ENCODE data around the gene DNAJB8.

Gene DNAJB8

DNA sequence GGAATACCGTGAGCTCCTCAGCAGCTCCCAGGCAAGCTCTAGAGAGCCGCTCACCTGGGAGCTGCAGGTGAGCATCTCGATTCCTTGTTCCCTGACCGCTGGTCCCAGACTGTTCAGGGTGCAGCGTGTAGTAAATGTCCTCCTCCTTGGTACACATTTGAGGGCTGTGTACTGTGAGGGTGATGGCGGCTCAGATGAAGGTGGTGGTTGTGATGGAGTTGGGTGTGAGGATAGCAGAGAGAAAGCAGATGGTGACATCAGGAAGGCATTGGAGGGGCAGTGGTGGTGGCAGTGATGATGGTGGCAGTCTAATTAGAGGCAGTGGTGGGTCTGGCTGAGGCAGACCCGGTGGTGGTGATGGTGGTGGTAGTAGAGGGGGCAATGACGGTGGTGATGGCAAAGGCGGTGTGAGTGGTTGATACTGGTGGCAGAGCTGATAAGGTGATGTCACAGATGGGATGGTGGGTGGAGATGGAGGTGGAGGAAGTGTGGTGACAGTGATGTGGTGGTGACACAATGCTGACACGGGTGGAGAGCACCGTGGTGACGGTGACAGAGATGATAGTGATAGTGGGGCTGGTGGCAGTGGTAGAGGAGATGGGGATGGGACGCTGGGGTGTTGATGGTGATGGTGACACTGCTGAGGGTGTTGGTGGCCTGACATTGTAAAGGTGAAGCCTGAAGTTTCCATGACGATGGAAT is at the start of gene DNAJB8:
Gene DNAJB8 (minus strand): TSS at position 51 of the 702 bp plus-strand sequence. CDS start 3,645 bp downstream, outside the sequence.
- TF ChIP-seq, protein P1, sequence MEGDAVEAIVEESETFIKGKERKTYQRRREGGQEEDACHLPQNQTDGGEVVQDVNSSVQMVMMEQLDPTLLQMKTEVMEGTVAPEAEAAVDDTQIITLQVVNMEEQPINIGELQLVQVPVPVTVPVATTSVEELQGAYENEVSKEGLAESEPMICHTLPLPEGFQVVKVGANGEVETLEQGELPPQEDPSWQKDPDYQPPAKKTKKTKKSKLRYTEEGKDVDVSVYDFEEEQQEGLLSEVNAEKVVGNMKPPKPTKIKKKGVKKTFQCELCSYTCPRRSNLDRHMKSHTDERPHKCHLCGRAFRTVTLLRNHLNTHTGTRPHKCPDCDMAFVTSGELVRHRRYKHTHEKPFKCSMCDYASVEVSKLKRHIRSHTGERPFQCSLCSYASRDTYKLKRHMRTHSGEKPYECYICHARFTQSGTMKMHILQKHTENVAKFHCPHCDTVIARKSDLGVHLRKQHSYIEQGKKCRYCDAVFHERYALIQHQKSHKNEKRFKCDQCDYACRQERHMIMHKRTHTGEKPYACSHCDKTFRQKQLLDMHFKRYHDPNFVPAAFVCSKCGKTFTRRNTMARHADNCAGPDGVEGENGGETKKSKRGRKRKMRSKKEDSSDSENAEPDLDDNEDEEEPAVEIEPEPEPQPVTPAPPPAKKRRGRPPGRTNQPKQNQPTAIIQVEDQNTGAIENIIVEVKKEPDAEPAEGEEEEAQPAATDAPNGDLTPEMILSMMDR (IDR thresholded peaks at IDR 0.05; ENCODE audit: low read depth, low read length): no peak
- no peak within 1 kb of the TSS for H3K4me3 ChIP-seq (ENCODE audit: low read depth, low read length)
- DNase-seq (ENCODE audit: low read depth, low spot score): no peak
- in situ Hi-C loops (cut with HindIII; ENCODE audit: low sequenced_read_pairs): no loop called here

DNA sequence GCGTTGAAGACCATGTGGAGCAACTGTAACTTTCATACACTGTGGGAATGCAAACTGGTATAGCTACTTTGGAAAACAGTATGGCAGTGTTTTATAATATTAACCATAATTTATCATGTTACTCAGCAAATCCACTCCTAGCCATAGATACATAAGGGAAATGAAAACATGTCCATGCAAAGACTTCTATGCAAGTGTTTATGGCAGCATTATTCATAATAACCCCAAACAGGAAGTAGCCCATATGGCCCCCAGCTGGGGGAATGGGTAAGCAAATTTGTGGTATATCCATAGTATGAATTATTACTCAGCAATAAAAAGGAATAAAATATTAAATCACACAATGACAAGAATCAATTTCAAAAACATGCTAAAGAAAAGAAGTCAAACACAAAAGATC is 49.3 kb upstream of the DNAJB8 start:
- DNase-seq (ENCODE audit: low read depth, low spot score): no peak
- TF ChIP-seq, protein P1 (IDR thresholded peaks at IDR 0.05; ENCODE audit: low read depth, low read length): no peak
- no peak overlapping the region for H3K4me3 ChIP-seq (ENCODE audit: low read depth, low read length)
- in situ Hi-C loops (cut with HindIII; ENCODE audit: low sequenced_read_pairs): no loop called here

DNA sequence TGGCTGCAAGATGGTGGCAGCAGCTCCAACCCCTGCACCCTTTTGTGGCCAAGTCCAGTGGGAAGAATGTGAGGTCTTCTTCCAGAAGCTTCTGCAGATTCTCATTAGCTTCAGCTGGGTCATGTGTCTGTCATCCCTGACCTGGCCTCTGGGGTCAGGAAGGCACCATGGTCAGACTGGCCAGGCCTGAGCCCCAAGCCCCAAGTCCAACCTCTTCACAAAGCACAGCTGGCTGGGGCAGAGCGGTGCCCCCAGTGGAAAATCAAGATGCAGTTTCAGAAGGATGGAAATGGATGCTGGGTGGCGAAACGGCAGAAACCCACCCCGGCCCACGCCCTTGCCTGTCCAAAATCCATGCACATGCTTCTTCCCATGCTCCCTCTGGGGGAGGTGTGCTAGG is 42.2 kb upstream of the DNAJB8 start:
- TF ChIP-seq, protein P1 (IDR thresholded peaks at IDR 0.05; ENCODE audit: low read depth, low read length): no peak
- DNase-seq (ENCODE audit: low read depth, low spot score): no peak
- in situ Hi-C loops (cut with HindIII; ENCODE audit: low sequenced_read_pairs): no loop called here
- no peak overlapping the region for H3K4me3 ChIP-seq (ENCODE audit: low read depth, low read length)

DNA sequence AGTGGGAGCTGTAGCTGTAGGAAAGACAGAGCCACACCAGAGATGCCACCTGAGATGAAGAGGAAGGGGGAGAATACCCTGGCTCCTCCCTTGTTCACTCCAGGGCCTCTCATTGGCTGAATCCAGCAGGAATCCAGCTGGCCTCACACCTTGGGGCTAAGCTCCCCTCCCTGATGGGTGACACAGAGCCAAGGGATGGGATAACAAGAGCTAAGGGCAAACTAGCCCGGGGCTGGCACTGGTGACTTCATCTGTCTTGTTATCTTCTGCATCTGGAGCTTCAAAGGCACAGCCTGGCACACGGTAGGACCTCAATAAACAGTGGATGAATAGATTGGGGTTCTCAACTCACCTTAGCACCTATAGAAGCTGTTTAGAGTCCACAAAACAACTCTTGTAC is 40.1 kb upstream of the DNAJB8 start:
- TF ChIP-seq, protein P1 (IDR thresholded peaks at IDR 0.05; ENCODE audit: low read depth, low read length): no peak
- DNase-seq (ENCODE audit: low read depth, low spot score): no peak
- in situ Hi-C loops (cut with HindIII; ENCODE audit: low sequenced_read_pairs): no loop called here
- no peak overlapping the region for H3K4me3 ChIP-seq (ENCODE audit: low read depth, low read length)

DNA sequence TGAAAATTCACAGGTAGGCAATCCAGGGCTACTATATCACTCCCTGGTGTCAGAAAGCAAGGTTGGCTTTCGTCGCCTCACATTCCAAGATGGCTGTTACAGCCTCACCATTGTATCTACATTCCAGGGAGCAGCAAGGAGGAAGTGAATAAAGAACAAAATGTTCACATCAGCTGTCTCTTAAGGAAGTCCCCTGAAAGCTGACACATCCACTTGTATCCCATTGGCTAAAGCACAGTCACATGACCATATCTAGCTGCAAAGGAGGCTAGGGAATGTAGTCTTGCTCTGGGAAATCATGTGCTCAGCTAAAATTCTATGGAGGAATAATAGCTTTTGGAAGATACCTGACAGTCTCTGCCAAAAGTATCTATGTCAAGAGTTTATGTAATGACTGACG is 39.1 kb upstream of the DNAJB8 start:
- H3K4me3 ChIP-seq (ENCODE audit: low read depth, low read length): no peak overlapping the region
- DNase-seq (ENCODE audit: low read depth, low spot score): no peak
- in situ Hi-C loops (cut with HindIII; ENCODE audit: low sequenced_read_pairs): no loop called here
- TF ChIP-seq, protein P1 (IDR thresholded peaks at IDR 0.05; ENCODE audit: low read depth, low read length): no peak

DNA sequence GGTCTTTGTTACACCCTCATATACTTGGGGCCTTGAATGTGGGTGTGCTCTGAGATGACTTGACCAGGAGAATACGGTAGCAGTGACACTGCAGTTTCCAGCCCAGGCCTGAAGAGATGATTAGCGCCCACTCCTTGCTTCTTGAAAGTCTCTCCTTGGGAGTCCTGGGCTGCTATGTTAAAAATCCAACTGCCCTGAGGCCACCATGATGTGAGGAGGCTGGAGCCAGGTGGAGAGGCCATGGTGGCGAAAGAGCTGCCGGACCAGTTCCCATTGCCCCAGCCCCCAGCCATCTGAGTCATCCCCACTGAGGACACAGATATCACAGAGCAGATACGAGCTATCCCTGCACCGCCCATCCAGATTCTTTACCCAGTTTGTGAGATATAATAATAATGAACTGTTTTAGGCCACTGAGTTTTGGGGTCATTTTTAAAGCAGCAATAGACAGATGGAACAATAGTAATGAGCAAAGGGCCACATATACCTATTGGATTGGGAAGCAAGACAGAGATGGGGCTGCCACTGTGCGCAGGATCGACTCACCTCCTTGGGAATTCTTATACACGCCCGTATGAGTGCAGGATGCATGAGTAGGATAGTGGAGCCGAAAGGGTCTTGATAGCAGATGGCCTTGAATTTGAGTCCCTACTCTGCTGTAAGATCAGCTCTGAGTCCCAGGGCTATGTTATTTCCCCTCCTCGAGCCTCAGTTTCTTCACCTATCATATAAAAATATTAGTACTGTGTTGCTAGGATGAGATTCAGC is 38.5 kb upstream of the DNAJB8 start:
- in situ Hi-C loops (cut with HindIII; ENCODE audit: low sequenced_read_pairs): no loop called here
- TF ChIP-seq, protein P1 (IDR thresholded peaks at IDR 0.05; ENCODE audit: low read depth, low read length): no peak
- no peak overlapping the region for H3K4me3 ChIP-seq (ENCODE audit: low read depth, low read length)
- no peak for DNase-seq (ENCODE audit: low read depth, low spot score)
